Heart left ventricle (tissue), 13 donors: Measurements from ENCODE around the gene SPOCK1.

Experiments
- CTCF ChIP-seq, 12 donors: fragments of 200-600 bp; sonication (generic) in 4 of 12; IDR thresholded peaks; one replicate each; pipeline versions ENCODE4 v1.5.0 to v1.8.0; 2018 to 2022; ENCODE audit warnings: antibody characterized with exemption in 12 of 12, mild to moderate bottlenecking in 5 of 12
- POLR2A ChIP-seq, 2 donors: fragments of 450-650 bp; IDR thresholded peaks; one replicate each; pipeline ENCODE4 v1.6.1; 2017; ENCODE audit warnings: antibody characterized with exemption in 2 of 2, mild to moderate bottlenecking in 2 of 2, moderate library complexity in 2 of 2
- donor health status: ischemic (EF 13 %, LVEDD 7.1; RV severe dilation, severe dysfunction).
- donor health status: DM: no; HTN: yes; CAD: no.
- donor health status: DM: no; HTN: no; CAD: no.
- donor health status: ischemic (EF 25% LVEDD 6.9; RV normal size, moderate dysfunction).
- donor health status: ischemic (EF 25% LVEDD 5.7; RV mildly dilated, moderate dysfunction).
- donor health status: ischemic (EF 35%, LVEDD 5.7; RV mildly dilated, moderate dysfunction).
- donor health status: nonischemic (EF 11% LVEDD 7.7; RV severe dilation, severe dysfunction).
- donor health status: DM: yes; HTN: yes; CAD: no.
- donor health status: PGD.
- donor health status: ischemic (EF 29% LVEDD 5.4; RV normal size, mild dysfunction).
- donor health status: nonischemic (EF 23%, LVEDD 6.1; RV moderate dilation, normal function).

GRCh38 chr5:137318027-137318426 lies 181.1 kb downstream of the SPOCK1 start:
- TF ChIP-seq CTCF (IDR thresholded peaks at IDR 0.05) (no peak), POLR2A (IDR thresholded peaks at IDR 0.05) (no peak)
